ENCODE data around the gene PER3. TPM values are rescaled to one million over a fixed set of nuclear protein-coding genes. Genes with fewer than 3 reads are reported as not detected.
A peak's percentile ranks its signal among the peaks of the same experiment; 100 is the strongest.

Gene PER3
- total RNA-seq, 6 experiments from 2014 or later: 8.7 to 26.2 (median 13.5) TPM

DNA sequence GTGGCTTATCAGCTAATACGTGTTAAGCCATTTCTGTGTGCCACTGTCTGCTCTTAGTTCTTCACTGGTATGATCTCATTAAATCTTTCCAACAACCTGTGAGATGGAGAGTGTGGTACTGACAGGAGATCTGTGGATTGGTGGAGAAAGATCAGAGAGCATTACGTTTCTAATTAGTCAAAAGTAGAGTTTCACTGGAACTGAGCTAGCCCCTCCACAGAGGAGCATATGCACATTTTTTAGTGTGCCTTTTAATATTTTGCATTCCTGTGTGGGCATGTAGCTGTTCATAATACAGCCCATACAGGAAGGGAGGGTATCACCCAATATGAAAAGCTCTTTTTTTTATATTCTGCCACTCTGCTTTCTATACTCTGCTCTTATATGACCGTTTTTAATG is 37.2 kb downstream of the PER3 start:
- H3K4me3 ChIP-seq: no peak overlapping the region
- no peak for TF ChIP-seq POLR2A (IDR thresholded peaks at IDR 0.05)
- TF ChIP-seq, protein P1, sequence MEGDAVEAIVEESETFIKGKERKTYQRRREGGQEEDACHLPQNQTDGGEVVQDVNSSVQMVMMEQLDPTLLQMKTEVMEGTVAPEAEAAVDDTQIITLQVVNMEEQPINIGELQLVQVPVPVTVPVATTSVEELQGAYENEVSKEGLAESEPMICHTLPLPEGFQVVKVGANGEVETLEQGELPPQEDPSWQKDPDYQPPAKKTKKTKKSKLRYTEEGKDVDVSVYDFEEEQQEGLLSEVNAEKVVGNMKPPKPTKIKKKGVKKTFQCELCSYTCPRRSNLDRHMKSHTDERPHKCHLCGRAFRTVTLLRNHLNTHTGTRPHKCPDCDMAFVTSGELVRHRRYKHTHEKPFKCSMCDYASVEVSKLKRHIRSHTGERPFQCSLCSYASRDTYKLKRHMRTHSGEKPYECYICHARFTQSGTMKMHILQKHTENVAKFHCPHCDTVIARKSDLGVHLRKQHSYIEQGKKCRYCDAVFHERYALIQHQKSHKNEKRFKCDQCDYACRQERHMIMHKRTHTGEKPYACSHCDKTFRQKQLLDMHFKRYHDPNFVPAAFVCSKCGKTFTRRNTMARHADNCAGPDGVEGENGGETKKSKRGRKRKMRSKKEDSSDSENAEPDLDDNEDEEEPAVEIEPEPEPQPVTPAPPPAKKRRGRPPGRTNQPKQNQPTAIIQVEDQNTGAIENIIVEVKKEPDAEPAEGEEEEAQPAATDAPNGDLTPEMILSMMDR (IDR thresholded peaks at IDR 0.05): no peak
- H3K36me3 ChIP-seq: peaks cover 4 to 73% (median 17%) of the 10 kb centered on the region in 4 donors
- no peak overlapping the region for H3K27ac ChIP-seq
- WGBS (ENCODE audit: insufficient coverage, low coverage, low lambda C conversion rate, missing lambda C conversion rate): 93% methylated on average over 3 of the region's 3 CpGs
- ATAC-seq (no peak), DNase-seq (no peak)
- H3K9me3 ChIP-seq: no peaks in the 10 kb centered on the region
- intact Hi-C loops (cut with DNase I): no loop called here
- no peaks in the 10 kb centered on the region for H3K27me3 ChIP-seq
- no peaks in the 10 kb centered on the region for H3K4me1 ChIP-seq

DNA sequence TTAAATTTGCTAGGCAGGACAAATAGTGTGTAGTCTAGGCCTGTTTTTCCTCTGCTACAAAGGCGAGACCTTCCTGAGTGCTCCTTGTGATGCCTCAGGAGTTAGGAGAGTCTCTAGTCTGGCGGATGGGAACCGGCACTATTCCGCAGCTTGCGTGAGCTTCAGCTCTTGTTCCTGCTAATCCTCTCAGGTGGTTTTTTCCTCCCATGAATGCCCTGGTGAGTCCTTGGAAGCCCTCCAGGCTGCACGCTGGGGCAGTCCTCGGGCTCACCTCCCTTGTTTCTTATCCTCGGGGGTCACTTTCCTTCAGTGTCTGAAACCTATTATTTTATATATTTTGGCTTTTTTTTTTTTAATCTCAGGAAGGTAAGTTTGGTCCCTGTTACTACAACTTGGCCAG is 40.6 kb downstream of the PER3 start:
- DNase-seq (no peak), ATAC-seq (no peak)
- Histone ChIP-seq H3K9me3 (no peaks in the 10 kb centered on the region), H3K4me1 (no peaks in the 10 kb centered on the region), H3K27ac (no peak overlapping the region), H3K27me3 (no peaks in the 10 kb centered on the region), H3K4me3 (no peak overlapping the region), H3K36me3 (peaks cover 4 to 86% (median 29%) of the 10 kb centered on the region in 4 donors)
- TF ChIP-seq, protein P1 (IDR thresholded peaks at IDR 0.05): no peak
- TF ChIP-seq POLR2A (IDR thresholded peaks at IDR 0.05): no peak
- whole genome bisulfite sequencing (ENCODE audit: insufficient coverage, low coverage, low lambda C conversion rate, missing lambda C conversion rate): 92% methylated on average over 5 of the region's 8 CpGs
- intact Hi-C loops (cut with DNase I): no loop called here

DNA sequence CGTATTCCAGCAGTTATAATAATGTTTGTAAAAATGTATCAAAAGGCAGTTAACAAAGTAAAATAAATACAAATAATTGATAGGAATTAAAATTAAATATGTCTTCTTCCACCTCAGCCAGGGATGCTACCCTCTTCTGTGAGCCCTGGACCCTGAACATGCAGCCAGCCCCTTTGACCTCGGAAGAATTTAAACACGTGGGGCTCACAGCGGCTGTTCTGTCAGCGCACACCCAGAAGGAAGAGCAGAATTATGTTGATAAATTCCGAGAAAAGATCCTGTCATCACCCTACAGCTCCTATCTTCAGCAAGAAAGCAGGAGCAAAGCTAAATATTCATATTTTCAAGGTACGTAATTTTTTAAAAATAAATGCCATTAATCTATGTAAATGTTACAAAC is 42.3 kb downstream of the PER3 start:
- no peaks in the 10 kb centered on the region for H3K9me3 ChIP-seq
- DNase-seq: no peak
- ATAC-seq: no peak
- peaks cover 3 to 83% (median 30%) of the 10 kb centered on the region in 4 donors for H3K36me3 ChIP-seq
- no peak overlapping the region for H3K27ac ChIP-seq
- 80% methylated on average over 7 of the region's 7 CpGs for WGBS (ENCODE audit: insufficient coverage, low coverage, low lambda C conversion rate, missing lambda C conversion rate)
- no peak overlapping the region for H3K4me3 ChIP-seq
- no peak for TF ChIP-seq POLR2A (IDR thresholded peaks at IDR 0.05)
- TF ChIP-seq, protein P1 (IDR thresholded peaks at IDR 0.05): no peak
- no peaks in the 10 kb centered on the region for H3K4me1 ChIP-seq
- intact Hi-C loops (cut with DNase I): no loop called here
- no peaks in the 10 kb centered on the region for H3K27me3 ChIP-seq

DNA sequence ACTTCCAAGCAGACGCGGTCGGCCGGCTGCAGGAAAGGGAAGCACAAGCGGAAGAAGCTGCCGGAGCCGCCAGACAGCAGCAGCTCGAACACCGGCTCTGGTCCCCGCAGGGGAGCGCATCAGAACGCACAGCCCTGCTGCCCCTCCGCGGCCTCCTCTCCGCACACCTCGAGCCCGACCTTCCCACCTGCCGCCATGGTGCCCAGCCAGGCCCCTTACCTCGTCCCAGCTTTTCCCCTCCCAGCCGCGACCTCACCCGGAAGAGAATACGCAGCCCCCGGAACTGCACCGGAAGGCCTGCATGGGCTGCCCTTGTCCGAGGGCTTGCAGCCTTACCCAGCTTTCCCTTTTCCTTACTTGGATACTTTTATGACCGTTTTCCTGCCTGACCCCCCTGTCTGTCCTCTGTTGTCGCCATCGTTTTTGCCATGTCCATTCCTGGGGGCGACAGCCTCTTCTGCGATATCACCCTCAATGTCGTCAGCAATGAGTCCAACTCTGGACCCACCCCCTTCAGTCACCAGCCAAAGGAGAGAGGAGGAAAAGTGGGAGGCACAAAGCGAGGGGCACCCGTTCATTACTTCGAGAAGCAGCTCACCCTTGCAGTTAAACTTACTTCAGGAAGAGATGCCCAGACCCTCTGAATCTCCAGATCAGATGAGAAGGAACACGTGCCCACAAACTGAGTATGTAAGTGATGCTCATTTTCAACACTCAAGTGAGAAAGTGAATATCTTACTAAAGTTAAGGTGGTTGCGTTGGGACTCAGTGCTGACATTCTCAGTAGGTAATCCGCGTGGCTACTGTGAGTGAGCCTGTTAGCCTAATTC is 43.2 kb downstream of the PER3 start:
- H3K4me3 ChIP-seq: peak overlapping the region in 2 of 3 donors; percentile 5 to 20
- peaks cover 3 to 82% (median 27%) of the 10 kb centered on the region in 4 donors for H3K36me3 ChIP-seq
- H3K27me3 ChIP-seq: no peaks in the 10 kb centered on the region
- DNase-seq (peak in 1 of 3 donors; percentile 24), ATAC-seq (peak in 3 of 4 donors; percentile 34 to 39 (median 34))
- TF ChIP-seq POLR2A (IDR thresholded peaks at IDR 0.05): no peak
- TF ChIP-seq, protein P1 (IDR thresholded peaks at IDR 0.05): no peak
- H3K4me1 ChIP-seq: no peaks in the 10 kb centered on the region
- intact Hi-C loops (cut with DNase I): no loop called here
- H3K9me3 ChIP-seq: no peaks in the 10 kb centered on the region
- WGBS (ENCODE audit: insufficient coverage, low coverage, low lambda C conversion rate, missing lambda C conversion rate): 83% methylated on average over 26 of the region's 39 CpGs
- peak overlapping the region in 1 of 3 donors; percentile 6 for H3K27ac ChIP-seq

All from right lobe of liver (tissue), 6 donors.